Kidney epithelial cell (primary cell): ENCODE measurements around the gene PROCA1. TPM values are rescaled to one million over a fixed set of nuclear protein-coding genes. Genes with fewer than 3 reads are reported as not detected.

Source experiments
- DNase-seq: peaks from one replicate; pipeline ENCODE4 v3.0.0-alpha.2; 2010; ENCODE audit warnings: low read depth
- H3K27me3 ChIP-seq: 2 replicates; pipeline ENCODE4 v1.6.0; 2011; ENCODE audit warnings: low read length; ENCODE audit not compliant: control insufficient read depth, insufficient read depth
- H3K36me3 ChIP-seq: 2 replicates; pipeline ENCODE4 v1.5.1; 2011; ENCODE audit warnings: low read length; ENCODE audit not compliant: control insufficient read depth, insufficient read depth
- H3K4me3 ChIP-seq: 2 replicates; pipeline ENCODE4 v1.5.1; 2011; ENCODE audit warnings: low read depth, mild to moderate bottlenecking, control low read depth, low read length
- total RNA-seq: library from RNA; depleted of rRNA; stranded (reverse); fragments of >200 nt; gene quantifications from 2 replicates; pipeline ENCODE4 v1.2.3, GENCODE V29; 2015
- TF ChIP-seq, protein P1 (sequence below): IDR thresholded peaks from 2 replicates; pipeline ENCODE4 v1.5.1; 2011; ENCODE audit warnings: mild to moderate bottlenecking, moderate library complexity, low read length, control low read depth, inconsistent platforms; ENCODE audit not compliant: insufficient read depth, poor library complexity, severe bottlenecking

The PROCA1 gene
- total RNA-seq, 1 donor from 2014 or later: 0.58 TPM

DNA sequence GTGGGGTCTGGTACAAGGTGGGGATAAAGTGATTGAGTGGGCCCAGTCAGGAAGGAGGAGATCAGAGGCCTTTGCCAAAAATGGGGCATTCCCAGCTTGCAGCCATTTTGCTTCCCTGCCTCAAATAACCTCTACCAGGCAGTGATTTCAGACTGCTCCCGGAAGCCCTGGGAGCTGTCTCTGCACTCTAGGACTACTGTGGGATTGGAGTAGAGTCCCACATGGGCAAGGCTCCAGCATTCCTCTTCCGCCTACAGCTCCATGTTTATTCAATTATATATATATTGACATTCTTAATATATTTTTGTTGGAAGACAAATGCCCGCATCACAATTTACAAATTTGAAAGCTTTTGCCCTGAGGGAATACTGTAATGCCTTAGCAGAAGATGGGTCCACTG lies 36.2 kb downstream of the PROCA1 start:
- no peaks in the 10 kb centered on the region for H3K27me3 ChIP-seq
- peaks cover 5% of the 10 kb centered on the region for H3K36me3 ChIP-seq
- TF ChIP-seq, protein P1, sequence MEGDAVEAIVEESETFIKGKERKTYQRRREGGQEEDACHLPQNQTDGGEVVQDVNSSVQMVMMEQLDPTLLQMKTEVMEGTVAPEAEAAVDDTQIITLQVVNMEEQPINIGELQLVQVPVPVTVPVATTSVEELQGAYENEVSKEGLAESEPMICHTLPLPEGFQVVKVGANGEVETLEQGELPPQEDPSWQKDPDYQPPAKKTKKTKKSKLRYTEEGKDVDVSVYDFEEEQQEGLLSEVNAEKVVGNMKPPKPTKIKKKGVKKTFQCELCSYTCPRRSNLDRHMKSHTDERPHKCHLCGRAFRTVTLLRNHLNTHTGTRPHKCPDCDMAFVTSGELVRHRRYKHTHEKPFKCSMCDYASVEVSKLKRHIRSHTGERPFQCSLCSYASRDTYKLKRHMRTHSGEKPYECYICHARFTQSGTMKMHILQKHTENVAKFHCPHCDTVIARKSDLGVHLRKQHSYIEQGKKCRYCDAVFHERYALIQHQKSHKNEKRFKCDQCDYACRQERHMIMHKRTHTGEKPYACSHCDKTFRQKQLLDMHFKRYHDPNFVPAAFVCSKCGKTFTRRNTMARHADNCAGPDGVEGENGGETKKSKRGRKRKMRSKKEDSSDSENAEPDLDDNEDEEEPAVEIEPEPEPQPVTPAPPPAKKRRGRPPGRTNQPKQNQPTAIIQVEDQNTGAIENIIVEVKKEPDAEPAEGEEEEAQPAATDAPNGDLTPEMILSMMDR: no peak
- no peak for DNase-seq
- H3K4me3 ChIP-seq: no peak overlapping the region

DNA sequence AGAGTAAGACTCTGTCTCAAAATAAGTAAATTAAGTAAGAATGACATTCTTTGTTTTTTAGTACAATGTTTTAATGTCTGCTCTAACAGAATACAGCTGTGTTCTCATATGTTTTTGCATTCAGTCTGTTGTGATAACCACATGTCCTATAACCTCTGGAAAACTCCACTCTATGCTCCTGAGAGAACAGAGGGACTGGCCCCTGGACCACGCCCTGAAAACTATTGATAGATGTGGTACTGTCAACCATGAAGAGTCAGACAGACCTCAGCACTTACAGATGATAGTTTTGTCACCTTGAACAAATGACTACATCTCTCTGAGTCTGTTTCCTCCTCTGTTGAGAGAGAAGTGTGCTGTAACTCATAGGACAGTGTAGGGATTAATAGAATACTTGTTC lies 41.8 kb downstream of the PROCA1 start:
- Histone ChIP-seq H3K4me3 (no peak overlapping the region), H3K27me3 (no peaks in the 10 kb centered on the region), H3K36me3 (peaks cover 5% of the 10 kb centered on the region)
- no peak for DNase-seq
- TF ChIP-seq, protein P1: no peak

DNA sequence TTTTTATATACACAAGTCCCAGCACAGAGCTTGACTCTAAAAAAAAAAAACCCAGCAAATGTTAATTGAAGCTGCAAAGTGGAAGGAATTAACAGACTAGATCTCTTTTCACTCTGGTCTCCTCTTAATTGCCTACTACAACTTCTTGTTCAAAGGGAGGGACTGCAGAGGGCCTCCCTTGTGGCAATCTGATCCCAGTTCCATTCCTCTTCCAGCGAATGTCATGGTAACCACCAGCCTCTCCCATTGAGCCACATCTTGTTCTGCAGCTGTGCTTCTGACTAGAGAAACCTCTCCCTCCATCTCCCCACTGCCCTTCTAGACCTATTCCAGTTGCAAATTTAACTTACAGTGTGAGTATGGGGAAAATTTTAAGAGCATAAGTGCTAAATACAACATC lies 43.8 kb downstream of the PROCA1 start:
- TF ChIP-seq, protein P1: no peak
- Histone ChIP-seq H3K36me3 (no peaks in the 10 kb centered on the region), H3K27me3 (no peaks in the 10 kb centered on the region), H3K4me3 (no peak overlapping the region)
- DNase-seq: no peak

DNA sequence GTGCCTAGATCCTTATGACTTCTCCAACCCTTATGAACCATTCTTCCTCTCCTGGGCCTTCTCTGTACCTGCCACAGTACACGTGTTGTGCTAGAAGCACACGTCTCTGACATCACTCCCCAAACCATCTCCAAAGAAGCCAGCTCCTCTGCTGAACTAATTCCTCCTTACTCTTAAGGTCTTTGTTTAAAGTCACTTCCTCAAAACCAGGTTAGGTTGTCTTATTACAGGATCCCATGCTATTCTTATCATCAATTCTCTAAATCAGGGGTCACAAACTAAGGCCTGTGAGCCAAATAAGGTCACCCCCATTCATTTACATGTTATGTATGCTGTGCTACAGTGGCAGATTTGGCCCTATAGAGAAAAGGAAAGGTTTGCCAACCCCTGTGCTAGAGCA lies 45.7 kb downstream of the PROCA1 start:
- Histone ChIP-seq H3K4me3 (no peak overlapping the region), H3K36me3 (no peaks in the 10 kb centered on the region), H3K27me3 (no peaks in the 10 kb centered on the region)
- no peak for DNase-seq
- TF ChIP-seq, protein P1: no peak

DNA sequence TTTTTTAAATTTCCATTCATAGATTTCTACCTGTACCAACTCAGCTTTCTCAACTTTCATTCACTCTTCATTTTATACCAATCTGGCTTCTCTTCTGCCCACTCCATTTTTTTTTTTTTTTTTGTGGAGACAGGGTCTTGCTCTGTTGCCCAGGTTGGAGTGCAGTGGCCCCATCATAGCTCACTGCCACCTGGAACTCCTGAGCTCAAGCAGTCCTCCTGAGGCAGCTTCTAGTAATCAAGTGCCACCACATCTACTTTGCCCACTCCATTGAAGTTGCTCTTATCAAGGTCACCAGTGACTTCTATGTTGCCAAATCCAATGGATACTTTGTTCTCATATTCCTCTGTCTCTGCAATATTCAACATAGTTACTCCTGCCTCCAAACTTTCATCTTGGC lies 48.0 kb downstream of the PROCA1 start:
- H3K4me3 ChIP-seq: no peak overlapping the region

DNA sequence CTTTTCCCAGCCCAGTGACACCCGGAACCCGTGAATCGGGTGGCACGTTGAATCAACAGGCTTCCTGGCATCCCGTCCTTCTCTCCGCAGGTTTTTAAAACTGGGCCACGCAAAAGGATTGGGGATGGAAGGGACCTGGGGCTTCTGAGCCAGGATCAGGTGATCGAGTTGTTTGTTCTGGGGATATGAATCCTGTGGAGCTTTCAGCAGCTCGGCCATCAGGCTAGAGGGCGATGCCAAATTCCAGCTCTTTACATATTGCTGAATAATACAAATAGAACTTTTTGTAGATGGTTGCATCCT lies 49.2 kb downstream of the PROCA1 start:
- Histone ChIP-seq H3K27me3 (no peaks in the 10 kb centered on the region), H3K4me3 (peak overlapping the region; percentile 84), H3K36me3 (no peaks in the 10 kb centered on the region)
- TF ChIP-seq, protein P1: no peak
- no peak for DNase-seq

More for the DNA sequence above, 48.0 kb downstream of the PROCA1 start:
- no peak for DNase-seq
- no peaks in the 10 kb centered on the region for H3K36me3 ChIP-seq
- no peaks in the 10 kb centered on the region for H3K27me3 ChIP-seq
- TF ChIP-seq, protein P1: no peak
